Smooth muscle cell (in vitro differentiated cells): Measurements from ENCODE around the gene ARL15. TPM values are rescaled to one million over a fixed set of nuclear protein-coding genes. Genes with fewer than 3 reads are reported as not detected.

Source experiments
- DNase-seq: peaks from one replicate; lab custom pipeline; 2025; ENCODE audit not compliant: unreplicated experiment; lab: John Stamatoyannopoulos, UW
- H2AFZ ChIP-seq: fragments of 200-600 bp; sonication (generic); 2 replicates; pipeline ENCODE4 v1.6.0; 2016; ENCODE audit warnings: antibody characterized with exemption, low read depth, mild to moderate bottlenecking
- H3F3A ChIP-seq: fragments of 200-600 bp; sonication (generic); 2 replicates; pipeline ENCODE4 v1.6.0; 2017; ENCODE audit warnings: antibody characterized with exemption, low read depth
- H3K27ac ChIP-seq: fragments of 200-600 bp; sonication (generic); 2 replicates; pipeline ENCODE4 v1.5.1; 2016; ENCODE audit warnings: low read depth, mild to moderate bottlenecking
- H3K27me3 ChIP-seq: fragments of 200-600 bp; sonication (generic); 2 replicates; pipeline ENCODE4 v1.6.1; 2016; ENCODE audit warnings: low read depth, mild to moderate bottlenecking
- H3K36me3 ChIP-seq: fragments of 200-600 bp; sonication (generic); 2 replicates; pipeline ENCODE4 v1.5.1; 2016; ENCODE audit warnings: low read depth
- H3K4me1 ChIP-seq: fragments of 200-600 bp; sonication (generic); 2 replicates; pipeline ENCODE4 v1.5.1; 2016; ENCODE audit warnings: low read depth
- H3K4me2 ChIP-seq: fragments of 200-600 bp; sonication (generic); 2 replicates; pipeline ENCODE4 v1.6.0; 2016; ENCODE audit warnings: mild to moderate bottlenecking
- H3K4me3 ChIP-seq: fragments of 200-600 bp; sonication (generic); 2 replicates; pipeline ENCODE4 v1.5.1; 2016; ENCODE audit warnings: mild to moderate bottlenecking
- H3K79me2 ChIP-seq: fragments of 200-600 bp; sonication (generic); 2 replicates; pipeline ENCODE4 v1.6.0; 2016; ENCODE audit warnings: low read depth, mild to moderate bottlenecking
- H3K9ac ChIP-seq: fragments of 200-600 bp; sonication (generic); 2 replicates; pipeline ENCODE4 v1.6.0; 2016; ENCODE audit warnings: low read depth
- H3K9me3 ChIP-seq: fragments of 200-600 bp; sonication (generic); replicated peaks from 2 replicates; pipeline ENCODE4 v1.5.1; 2016; ENCODE audit warnings: low read depth
- H4K20me1 ChIP-seq: fragments of 200-600 bp; sonication (generic); 2 replicates; pipeline ENCODE4 v1.6.0; 2016; ENCODE audit warnings: low read depth
- WGBS: methylation state at CpG from one replicate; pipeline ENCODE4 v1.1.7; 2016; ENCODE audit warnings: low lambda C conversion rate; 5-methylcytosine and 5-hydroxymethylcytosine counted together
- polyA plus RNA-seq: library from polyadenylated mRNA; unstranded; fragments of >200 nt; fragmentation: Nextera tagmentation; extraction: Ambion mirVana; gene quantifications from 2 replicates; pipeline ENCODE4 v1.2.1, GENCODE V29; 2016
- total RNA-seq: library from RNA; depleted of rRNA; stranded (reverse); fragments of >200 nt; gene quantifications from 2 replicates; pipeline ENCODE4 v1.2.3, GENCODE V29; 2014
- TF ChIP-seq, protein P1 (sequence below): fragments of 200-600 bp; sonication (generic); IDR thresholded peaks from 2 replicates; pipeline ENCODE4 v1.5.1; 2017; ENCODE audit warnings: borderline replicate concordance, mild to moderate bottlenecking, antibody characterized with exemption; ENCODE audit not compliant: insufficient read depth, poor library complexity, severe bottlenecking

The ARL15 gene
- total and polyA plus RNA-seq, 2 experiments from 2014 or later: 9.8 to 51.1 TPM

DNA sequence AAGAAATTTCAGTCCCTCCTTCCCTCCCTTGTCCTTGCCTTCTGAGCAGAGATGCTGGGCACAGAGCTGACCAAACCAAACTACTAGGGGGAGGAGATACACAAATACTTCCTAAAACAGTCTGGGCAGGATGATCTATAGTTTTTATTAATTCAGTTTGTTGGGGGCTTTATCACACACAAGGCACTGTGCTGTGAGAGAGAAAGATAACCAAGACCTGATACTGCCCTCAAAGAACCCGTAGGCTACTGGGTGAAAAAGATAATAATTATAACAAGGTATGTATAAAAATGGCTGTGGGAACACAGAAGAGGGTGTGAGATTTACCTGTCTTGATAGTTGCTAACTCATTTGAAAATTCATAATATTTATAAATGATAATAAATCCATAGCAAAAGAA, 395.3 kb downstream of the ARL15 start:
- Histone ChIP-seq H3K4me2 (no peak overlapping the region), H3K36me3 (no peaks in the 10 kb centered on the region), H2AFZ (no peak overlapping the region), H3K27ac (no peak overlapping the region), H3K4me3 (no peak overlapping the region), H3K4me1 (peaks cover 7% of the 10 kb centered on the region), H3K9ac (no peak overlapping the region), H3K27me3 (no peaks in the 10 kb centered on the region), H3K79me2 (no peaks in the 10 kb centered on the region), H4K20me1 (no peaks in the 10 kb centered on the region), H3F3A (no peaks in the 10 kb centered on the region), H3K9me3 (no peaks in the 10 kb centered on the region)
- TF ChIP-seq, protein P1, sequence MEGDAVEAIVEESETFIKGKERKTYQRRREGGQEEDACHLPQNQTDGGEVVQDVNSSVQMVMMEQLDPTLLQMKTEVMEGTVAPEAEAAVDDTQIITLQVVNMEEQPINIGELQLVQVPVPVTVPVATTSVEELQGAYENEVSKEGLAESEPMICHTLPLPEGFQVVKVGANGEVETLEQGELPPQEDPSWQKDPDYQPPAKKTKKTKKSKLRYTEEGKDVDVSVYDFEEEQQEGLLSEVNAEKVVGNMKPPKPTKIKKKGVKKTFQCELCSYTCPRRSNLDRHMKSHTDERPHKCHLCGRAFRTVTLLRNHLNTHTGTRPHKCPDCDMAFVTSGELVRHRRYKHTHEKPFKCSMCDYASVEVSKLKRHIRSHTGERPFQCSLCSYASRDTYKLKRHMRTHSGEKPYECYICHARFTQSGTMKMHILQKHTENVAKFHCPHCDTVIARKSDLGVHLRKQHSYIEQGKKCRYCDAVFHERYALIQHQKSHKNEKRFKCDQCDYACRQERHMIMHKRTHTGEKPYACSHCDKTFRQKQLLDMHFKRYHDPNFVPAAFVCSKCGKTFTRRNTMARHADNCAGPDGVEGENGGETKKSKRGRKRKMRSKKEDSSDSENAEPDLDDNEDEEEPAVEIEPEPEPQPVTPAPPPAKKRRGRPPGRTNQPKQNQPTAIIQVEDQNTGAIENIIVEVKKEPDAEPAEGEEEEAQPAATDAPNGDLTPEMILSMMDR: no peak
- DNase-seq: no peak
- 83% methylated on average over 1 of the region's 1 CpG for WGBS

DNA sequence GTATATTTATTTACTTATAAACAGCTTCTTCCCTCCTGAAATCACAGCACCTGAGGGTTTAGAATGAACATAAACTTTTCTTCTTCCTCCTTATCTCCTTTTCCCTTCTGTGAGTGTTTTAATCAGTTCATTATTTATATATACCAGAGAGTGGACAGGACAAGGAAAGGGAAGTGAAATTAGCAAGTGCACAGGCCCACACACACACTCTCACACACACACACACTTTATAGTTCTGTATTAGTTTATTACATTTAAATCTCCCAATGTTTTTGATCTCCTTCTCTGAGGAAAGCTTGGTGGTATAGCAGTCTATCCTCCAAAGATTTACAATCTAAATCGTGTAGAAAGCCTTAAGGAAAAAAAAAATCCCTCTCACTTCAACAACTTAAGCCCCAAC, 396.4 kb downstream of the ARL15 start:
- Histone ChIP-seq H3K36me3 (no peaks in the 10 kb centered on the region), H3K27me3 (no peaks in the 10 kb centered on the region), H3K4me3 (no peak overlapping the region), H2AFZ (no peak overlapping the region), H3K4me2 (no peak overlapping the region), H3K9me3 (no peaks in the 10 kb centered on the region), H3K9ac (no peak overlapping the region), H3K79me2 (no peaks in the 10 kb centered on the region), H4K20me1 (no peaks in the 10 kb centered on the region), H3K4me1 (peaks cover 7% of the 10 kb centered on the region), H3F3A (no peaks in the 10 kb centered on the region), H3K27ac (no peak overlapping the region)
- WGBS: 83% methylated on average over 1 of the region's 1 CpG
- TF ChIP-seq, protein P1: no peak
- DNase-seq: no peak

DNA sequence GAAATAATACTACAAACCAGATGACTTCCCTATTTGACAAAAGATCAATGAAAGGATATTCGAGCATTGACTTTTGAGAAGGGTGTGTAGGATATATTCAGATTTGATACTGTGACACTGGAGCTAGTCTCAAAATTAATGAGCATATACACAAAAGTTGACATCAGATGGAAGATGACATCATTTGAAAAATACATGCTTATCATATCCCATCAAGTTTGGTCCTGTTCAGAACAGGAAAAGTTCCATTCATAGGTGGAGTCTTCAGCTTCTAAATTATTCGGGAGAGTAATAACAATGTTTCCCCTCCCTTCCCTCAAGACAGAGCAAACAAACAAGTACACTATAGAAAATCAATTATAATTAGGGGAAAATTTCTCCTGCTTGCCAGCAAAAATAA, 401.6 kb downstream of the ARL15 start:
- Histone ChIP-seq H3K4me3 (no peak overlapping the region), H3F3A (no peaks in the 10 kb centered on the region), H3K4me1 (no peaks in the 10 kb centered on the region), H3K27me3 (no peaks in the 10 kb centered on the region), H4K20me1 (no peaks in the 10 kb centered on the region), H3K79me2 (no peaks in the 10 kb centered on the region), H3K27ac (no peak overlapping the region), H3K9ac (no peak overlapping the region), H3K36me3 (no peaks in the 10 kb centered on the region), H3K4me2 (no peak overlapping the region), H3K9me3 (no peaks in the 10 kb centered on the region), H2AFZ (no peak overlapping the region)
- 85% methylated on average over 2 of the region's 2 CpGs for WGBS
- DNase-seq: no peak
- TF ChIP-seq, protein P1: no peak

DNA sequence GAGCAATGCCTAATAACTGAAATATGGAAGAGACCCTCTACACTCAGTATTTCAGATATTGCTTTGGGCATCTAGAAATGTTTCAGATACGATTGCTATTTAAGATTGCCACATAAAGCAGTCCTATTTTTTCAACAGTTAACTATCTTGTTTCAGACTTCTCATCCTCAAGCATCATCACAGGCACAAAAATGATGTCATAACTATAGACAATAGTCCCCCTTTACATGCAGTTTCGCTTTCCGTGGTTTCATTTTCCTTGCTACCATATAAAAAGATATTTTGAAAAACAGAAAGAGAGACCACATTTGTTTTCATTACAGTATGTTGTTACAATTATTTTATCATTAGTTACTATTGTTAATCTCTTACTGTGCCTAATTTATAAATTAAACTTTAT, 402.5 kb downstream of the ARL15 start:
- no peak for DNase-seq
- H3K9ac ChIP-seq: no peak overlapping the region
- no peak overlapping the region for H2AFZ ChIP-seq
- H3K9me3 ChIP-seq: no peaks in the 10 kb centered on the region
- H3F3A ChIP-seq: no peaks in the 10 kb centered on the region
- H4K20me1 ChIP-seq: no peaks in the 10 kb centered on the region
- H3K36me3 ChIP-seq: no peaks in the 10 kb centered on the region
- no peaks in the 10 kb centered on the region for H3K79me2 ChIP-seq
- H3K4me2 ChIP-seq: no peak overlapping the region
- WGBS: 98% methylated on average over 3 of the region's 3 CpGs
- no peak overlapping the region for H3K27ac ChIP-seq
- H3K4me1 ChIP-seq: no peaks in the 10 kb centered on the region
- TF ChIP-seq, protein P1: no peak
- H3K27me3 ChIP-seq: no peaks in the 10 kb centered on the region
- no peak overlapping the region for H3K4me3 ChIP-seq
